SU-DHL-6 (cell line): ENCODE data around the gene TAGLN.

Experiments used
- H2AFZ ChIP-seq: fragments of 200-600 bp; sonication (generic); 2 replicates; pipeline ENCODE4 v1.6.1; 2014; ENCODE audit warnings: low read depth, mild to moderate bottlenecking, moderate library complexity, mixed read lengths, antibody characterized with exemption, low read length; ENCODE audit not compliant: severe bottlenecking
- H3F3A ChIP-seq: fragments of 200-600 bp; shearing (Covaris generic); 2 replicates; pipeline ENCODE4 v1.6.0; 2016; ENCODE audit warnings: antibody characterized with exemption, mild to moderate bottlenecking; ENCODE audit not compliant: insufficient read depth
- H3K27ac ChIP-seq: fragments of 200-600 bp; sonication (generic); 2 replicates; pipeline ENCODE4 v1.5.1; 2016; ENCODE audit warnings: low read depth, mild to moderate bottlenecking, low read length, moderate library complexity, mixed read lengths
- H3K27me3 ChIP-seq: fragments of 200-600 bp; sonication (generic), shearing (Covaris generic); 2 replicates; pipeline ENCODE4 v1.6.0; 2014; ENCODE audit warnings: mild to moderate bottlenecking, low read length
- H3K36me3 ChIP-seq: fragments of 200-600 bp; sonication (generic); 2 replicates; pipeline ENCODE4 v1.6.1; 2014; ENCODE audit warnings: mild to moderate bottlenecking, low read length, mixed read lengths
- H3K4me2 ChIP-seq: fragments of 300-600, 200-600 bp; shearing (Covaris generic), sonication (generic); 2 replicates; pipeline ENCODE4 v1.6.0; 2014; ENCODE audit warnings: low read length, low read depth, mild to moderate bottlenecking; ENCODE audit not compliant: poor library complexity, severe bottlenecking
- H3K4me3 ChIP-seq: fragments of 200-600 bp; sonication (generic); 2 replicates; pipeline ENCODE4 v1.5.1; 2014; ENCODE audit warnings: antibody characterized with exemption, low read length, mild to moderate bottlenecking, mixed read lengths; ENCODE audit not compliant: insufficient read depth, poor library complexity, severe bottlenecking
- H3K79me2 ChIP-seq: fragments of 200-600 bp; sonication (generic); 2 replicates; pipeline ENCODE4 v1.6.1; 2014; ENCODE audit warnings: mild to moderate bottlenecking, low read length, moderate library complexity; ENCODE audit not compliant: insufficient read depth
- H3K9ac ChIP-seq: fragments of 200-600 bp; sonication (generic); 2 replicates; pipeline ENCODE4 v1.7.0; 2014; ENCODE audit warnings: mild to moderate bottlenecking, low read length
- H3K9me2 ChIP-seq: fragments of 200-600 bp; sonication (generic); replicated peaks from 2 replicates; pipeline ENCODE4 v1.6.1; 2014; ENCODE audit warnings: low read length; ENCODE audit not compliant: insufficient read depth
- H3K9me3 ChIP-seq: fragments of 200-600 bp; sonication (generic); 2 replicates; pipeline ENCODE4 v1.6.1; 2014; ENCODE audit warnings: low read length, mixed read lengths; ENCODE audit not compliant: insufficient read depth
- H4K20me1 ChIP-seq: fragments of 200-600 bp; sonication (generic); 2 replicates; pipeline ENCODE4 v1.6.1; 2014; ENCODE audit warnings: low read depth, mild to moderate bottlenecking, antibody characterized with exemption, low read length, moderate library complexity, mixed read lengths
- EZH2phosphoT487 ChIP-seq: fragments of 200-600 bp; sonication (generic), shearing (Covaris generic); conservative IDR thresholded peaks from 2 replicates; pipeline ENCODE4 v1.6.1; 2018; ENCODE audit warnings: mild to moderate bottlenecking, antibody characterized with exemption, low read length, moderate library complexity, mixed read lengths
- TF ChIP-seq, protein P1 (sequence below): fragments of 200-600 bp; sonication (generic); IDR thresholded peaks from one replicate; pipeline ENCODE4 v1.5.1; 2017; ENCODE audit warnings: antibody characterized with exemption, mild to moderate bottlenecking, low read length, moderate library complexity; ENCODE audit not compliant: insufficient read depth, poor library complexity, severe bottlenecking

The TAGLN gene

GRCh38 chr11:117171007-117171403 is 28.2 kb upstream of the TAGLN start:
- Histone ChIP-seq H3K9ac (no peak overlapping the region), H3K27ac (no peak overlapping the region), H3K79me2 (no peaks in the 10 kb centered on the region), H2AFZ (no peak overlapping the region), H3K4me3 (no peak overlapping the region), H4K20me1 (no peaks in the 10 kb centered on the region), H3K36me3 (peaks cover 21% of the 10 kb centered on the region; the same call in 1 of the 2 replicates), H3K9me3 (no peaks in the 10 kb centered on the region), H3K27me3 (no peaks in the 10 kb centered on the region), H3K4me2 (no peak overlapping the region), H3F3A (no peaks in the 10 kb centered on the region), H3K9me2 (no peaks in the 10 kb centered on the region)
- TF ChIP-seq, protein P1, sequence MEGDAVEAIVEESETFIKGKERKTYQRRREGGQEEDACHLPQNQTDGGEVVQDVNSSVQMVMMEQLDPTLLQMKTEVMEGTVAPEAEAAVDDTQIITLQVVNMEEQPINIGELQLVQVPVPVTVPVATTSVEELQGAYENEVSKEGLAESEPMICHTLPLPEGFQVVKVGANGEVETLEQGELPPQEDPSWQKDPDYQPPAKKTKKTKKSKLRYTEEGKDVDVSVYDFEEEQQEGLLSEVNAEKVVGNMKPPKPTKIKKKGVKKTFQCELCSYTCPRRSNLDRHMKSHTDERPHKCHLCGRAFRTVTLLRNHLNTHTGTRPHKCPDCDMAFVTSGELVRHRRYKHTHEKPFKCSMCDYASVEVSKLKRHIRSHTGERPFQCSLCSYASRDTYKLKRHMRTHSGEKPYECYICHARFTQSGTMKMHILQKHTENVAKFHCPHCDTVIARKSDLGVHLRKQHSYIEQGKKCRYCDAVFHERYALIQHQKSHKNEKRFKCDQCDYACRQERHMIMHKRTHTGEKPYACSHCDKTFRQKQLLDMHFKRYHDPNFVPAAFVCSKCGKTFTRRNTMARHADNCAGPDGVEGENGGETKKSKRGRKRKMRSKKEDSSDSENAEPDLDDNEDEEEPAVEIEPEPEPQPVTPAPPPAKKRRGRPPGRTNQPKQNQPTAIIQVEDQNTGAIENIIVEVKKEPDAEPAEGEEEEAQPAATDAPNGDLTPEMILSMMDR = no peak
- no peak for TF ChIP-seq EZH2phosphoT487

DNA sequence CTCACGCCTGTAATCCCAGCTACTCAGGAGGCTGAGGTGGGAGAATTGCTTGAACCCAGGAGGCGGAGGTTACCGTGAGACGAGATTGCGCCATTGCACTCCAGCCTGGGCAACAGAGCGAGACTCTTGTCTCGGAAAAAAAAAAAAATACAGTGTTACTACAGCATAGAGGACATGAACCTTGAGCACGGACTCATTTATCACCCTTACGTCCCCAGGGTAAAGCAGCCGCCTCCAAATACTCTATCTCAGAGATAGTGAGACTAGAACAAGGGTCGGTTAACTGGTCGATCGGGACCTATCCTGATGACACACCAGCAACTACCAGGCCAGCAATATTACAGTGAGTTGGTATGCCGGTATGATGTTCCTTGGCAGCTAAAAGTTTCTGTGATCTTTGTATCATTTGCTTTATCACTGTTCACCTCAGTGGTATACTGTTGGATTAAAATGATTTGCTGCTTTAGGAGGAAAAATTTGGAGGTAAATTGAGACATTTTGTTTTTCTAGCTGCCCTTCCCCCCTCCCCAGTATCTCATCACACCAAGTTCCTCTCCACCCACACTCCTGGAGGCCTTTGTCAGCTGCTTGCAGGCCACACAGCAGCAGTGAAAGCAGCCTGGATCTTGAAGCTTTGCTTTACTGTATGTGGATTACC is 27.6 kb upstream of the TAGLN start:
- TF ChIP-seq EZH2phosphoT487 = no peak
- TF ChIP-seq, protein P1 = no peak
- H2AFZ ChIP-seq = no peak overlapping the region
- H3K79me2 ChIP-seq = no peaks in the 10 kb centered on the region
- H3F3A ChIP-seq = no peaks in the 10 kb centered on the region
- peaks cover 19% of the 10 kb centered on the region; the same call in 1 of the 2 replicates for H3K36me3 ChIP-seq
- H3K27ac ChIP-seq = no peak overlapping the region
- H3K9me3 ChIP-seq = no peaks in the 10 kb centered on the region
- H3K4me2 ChIP-seq = no peak overlapping the region
- no peak overlapping the region for H3K9ac ChIP-seq
- no peaks in the 10 kb centered on the region for H4K20me1 ChIP-seq
- no peaks in the 10 kb centered on the region for H3K9me2 ChIP-seq
- H3K4me3 ChIP-seq = no peak overlapping the region
- H3K27me3 ChIP-seq = no peaks in the 10 kb centered on the region

GRCh38 chr11:117172724-117173421 is 26.3 kb upstream of the TAGLN start:
- Histone ChIP-seq H3K9ac (no peak overlapping the region), H3K9me2 (no peaks in the 10 kb centered on the region), H3K4me3 (no peak overlapping the region), H4K20me1 (no peaks in the 10 kb centered on the region), H3K9me3 (no peaks in the 10 kb centered on the region), H3K4me2 (no peak overlapping the region), H3K27me3 (no peaks in the 10 kb centered on the region), H3K79me2 (no peaks in the 10 kb centered on the region), H2AFZ (no peak overlapping the region), H3F3A (peaks cover 2% of the 10 kb centered on the region; the same call in 1 of the 2 replicates), H3K27ac (no peak overlapping the region), H3K36me3 (peaks cover 8% of the 10 kb centered on the region; the same call in 1 of the 2 replicates)
- TF ChIP-seq EZH2phosphoT487 = no peak
- TF ChIP-seq, protein P1 = no peak
